ENCODE data around the gene CPNE5. TPM values are rescaled to one million over a fixed set of nuclear protein-coding genes. Genes with fewer than 3 reads are reported as not detected.

The CPNE5 gene
- total and polyA plus RNA-seq, 7 donors, result 0.03 to 1.7 (median 0.41) TPM

GRCh38 chr6:36797055-36797454 is 42.2 kb downstream of the CPNE5 start:
- Histone ChIP-seq H3K9me3 (no peaks in the 10 kb centered on the region), H3K27ac (no peak overlapping the region), H3K4me3 (no peak overlapping the region), H3K36me3 (ENCODE audit: insufficient read depth in 1 of 2, low read depth in 1 of 2) (no peaks in the 10 kb centered on the region), H3K4me1 (no peaks in the 10 kb centered on the region), H3K27me3 (ENCODE audit: insufficient read depth in 3 of 3, low read length in 2 of 3) (peaks cover 0 to 4% (median 0%) of the 10 kb centered on the region in 3 donors)
- no peak for ATAC-seq
- intact Hi-C loops (cut with DNase I), result no loop called here
- WGBS, 3 donors, result 94 to 95% (median 94%) methylated on average over 12 of the region's 12 CpGs
- TF ChIP-seq CTCF (IDR thresholded peaks at IDR 0.05), result no peak
- DNase-seq, result no peak

GRCh38 chr6:36794713-36795065 is 44.6 kb downstream of the CPNE5 start:
- DNase-seq (no peak), ATAC-seq (no peak)
- no peak for TF ChIP-seq CTCF (IDR thresholded peaks at IDR 0.05)
- 60 to 75% (median 62%) methylated on average over 5 of the region's 5 CpGs for WGBS, 3 donors
- peaks cover 0 to 4% (median 0%) of the 10 kb centered on the region in 3 donors for H3K27me3 ChIP-seq (ENCODE audit: insufficient read depth in 3 of 3, low read length in 2 of 3)
- intact Hi-C loops (cut with DNase I), result no loop called here
- no peak overlapping the region for H3K27ac ChIP-seq
- no peak overlapping the region for H3K4me3 ChIP-seq
- H3K4me1 ChIP-seq, result no peaks in the 10 kb centered on the region
- no peaks in the 10 kb centered on the region for H3K9me3 ChIP-seq
- H3K36me3 ChIP-seq (ENCODE audit: insufficient read depth in 1 of 2, low read depth in 1 of 2), result no peaks in the 10 kb centered on the region

GRCh38 chr6:36793913-36794712 is 45.1 kb downstream of the CPNE5 start:
- Histone ChIP-seq H3K36me3 (ENCODE audit: insufficient read depth in 1 of 2, low read depth in 1 of 2) (no peaks in the 10 kb centered on the region), H3K9me3 (no peaks in the 10 kb centered on the region), H3K27me3 (ENCODE audit: insufficient read depth in 3 of 3, low read length in 2 of 3) (peaks cover 0 to 4% (median 0%) of the 10 kb centered on the region in 3 donors), H3K27ac (no peak overlapping the region), H3K4me3 (no peak overlapping the region), H3K4me1 (no peaks in the 10 kb centered on the region)
- no peak for ATAC-seq
- no peak for TF ChIP-seq CTCF (IDR thresholded peaks at IDR 0.05)
- DNase-seq, result no peak
- WGBS, 3 donors, result 36 to 51% (median 46%) methylated on average over 18 to 19 of the region's 19 CpGs
- intact Hi-C loops (cut with DNase I), result no loop called here

- no peak for ATAC-seq
- no peak overlapping the region for H3K27ac ChIP-seq
- H3K4me1 ChIP-seq, result no peaks in the 10 kb centered on the region
- no peaks in the 10 kb centered on the region for H3K36me3 ChIP-seq (ENCODE audit: insufficient read depth in 1 of 2, low read depth in 1 of 2)
- H3K9me3 ChIP-seq, result no peaks in the 10 kb centered on the region
- WGBS, 3 donors, result 70 to 78% (median 75%) methylated on average over 9 of the region's 9 CpGs
- H3K27me3 ChIP-seq (ENCODE audit: insufficient read depth in 3 of 3, low read length in 2 of 3), result peaks cover 0 to 4% (median 0%) of the 10 kb centered on the region in 3 donors
- intact Hi-C loops (cut with DNase I), result no loop called here
- H3K4me3 ChIP-seq, result no peak overlapping the region
- DNase-seq, result no peak
- no peak for TF ChIP-seq CTCF (IDR thresholded peaks at IDR 0.05)
Observed at GRCh38 chr6:36793296-36793912, 45.8 kb downstream of the CPNE5 start.

Data from psoas muscle (tissue), 8 donors.